A172 (cell line): ENCODE results near the gene SLC9A4. TPM values are rescaled to one million over a fixed set of nuclear protein-coding genes. Genes with fewer than 3 reads are reported as not detected.
"Not testable (repeated sequence)": the region's sequence is repeated elsewhere in the genome, so short reads cannot be mapped to it uniquely, and the experiment has no call there.

Experiments used
- DNase-seq: peaks from one replicate; pipeline ENCODE4 v3.0.0-alpha.2; 2015; ENCODE audit warnings: low spot score
- total RNA-seq: library from RNA; depleted of rRNA; stranded (reverse); fragments of >200 nt; shearing (Covaris generic); gene quantifications from 2 replicates; pipeline ENCODE4 v1.2.3, GENCODE V29; 2014; rRNA removed

Gene SLC9A4
- total RNA-seq, 1 experiment from 2014 or later = 0.31 TPM

GRCh38 chr2:102550151-102550550 lies 77.1 kb downstream of the SLC9A4 start:
- DNase-seq = no peak

GRCh38 chr2:102551329-102552096 lies 78.5 kb downstream of the SLC9A4 start:
- DNase-seq = no peak

GRCh38 chr2:102553601-102554000 lies 80.6 kb downstream of the SLC9A4 start:
- DNase-seq = no peak

GRCh38 chr2:102558463-102558862 lies 85.4 kb downstream of the SLC9A4 start:
- DNase-seq = no peak

GRCh38 chr2:102562542-102562941 lies 89.5 kb downstream of the SLC9A4 start:
- DNase-seq = not testable (repeated sequence)

GRCh38 chr2:102575888-102576287 lies 102.9 kb downstream of the SLC9A4 start:
- DNase-seq = no peak

- no peak for DNase-seq
Observed at GRCh38 chr2:102578376-102578775, 105.3 kb downstream of the SLC9A4 start.

GRCh38 chr2:102581911-102582310 lies 108.9 kb downstream of the SLC9A4 start:
- no peak for DNase-seq

- no peak for DNase-seq
Observed at GRCh38 chr2:102582845-102583244, 109.8 kb downstream of the SLC9A4 start.

Other genes starting within 250 kb of the SLC9A4 start
- gene IL1RL1, start 161.7 kb upstream of the SLC9A4 start, total RNA-seq = 0.02 TPM in 1 of 2 replicates, not detected in the other
- gene IL18R1, start 117.4 kb upstream of the SLC9A4 start, total RNA-seq = not detected in 2 replicates
- not detected in 2 replicates for gene IL18RAP, start 50.1 kb upstream of the SLC9A4 start, total RNA-seq
- 0.77 and 1.2 TPM in 2 replicates for gene SLC9A2, start 146.3 kb downstream of the SLC9A4 start, total RNA-seq